HG03097 (cell line): ENCODE data around the gene ZNF503.

Experiments used
- ATAC-seq: cut with Tn5 transposase; IDR thresholded peaks from one replicate; pipeline ENCODE4 v1.9.1; 2021; ENCODE audit not compliant: unreplicated experiment, low FRiP score

Gene ZNF503

DNA sequence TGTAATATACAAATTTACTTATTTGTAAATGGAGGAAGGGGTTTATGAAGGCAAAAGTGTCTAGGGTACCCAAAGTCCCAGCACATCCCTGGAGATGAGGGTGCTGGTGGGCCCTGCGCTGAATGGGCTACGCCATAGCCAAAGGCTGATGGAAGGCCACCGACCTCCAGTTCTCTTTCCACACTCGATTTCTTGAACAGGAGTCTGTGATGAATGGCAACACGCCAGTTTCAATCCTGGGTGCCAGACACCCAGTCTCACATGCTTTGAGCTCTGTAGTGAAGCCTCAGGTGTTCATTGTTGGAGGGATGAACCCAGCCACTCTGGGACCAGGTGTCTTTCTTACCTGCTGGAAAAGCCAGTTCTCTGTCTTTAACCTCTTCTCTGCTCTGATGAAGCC, 30.6 kb upstream of the ZNF503 start:
- ATAC-seq: no peak

- ATAC-seq: no peak
Measured at GRCh38 chr10:75431180-75432111, 29.9 kb upstream of the ZNF503 start, which contains the start of gene LRMDA. LRMDA (plus strand) TSS chr10:75431624.

DNA sequence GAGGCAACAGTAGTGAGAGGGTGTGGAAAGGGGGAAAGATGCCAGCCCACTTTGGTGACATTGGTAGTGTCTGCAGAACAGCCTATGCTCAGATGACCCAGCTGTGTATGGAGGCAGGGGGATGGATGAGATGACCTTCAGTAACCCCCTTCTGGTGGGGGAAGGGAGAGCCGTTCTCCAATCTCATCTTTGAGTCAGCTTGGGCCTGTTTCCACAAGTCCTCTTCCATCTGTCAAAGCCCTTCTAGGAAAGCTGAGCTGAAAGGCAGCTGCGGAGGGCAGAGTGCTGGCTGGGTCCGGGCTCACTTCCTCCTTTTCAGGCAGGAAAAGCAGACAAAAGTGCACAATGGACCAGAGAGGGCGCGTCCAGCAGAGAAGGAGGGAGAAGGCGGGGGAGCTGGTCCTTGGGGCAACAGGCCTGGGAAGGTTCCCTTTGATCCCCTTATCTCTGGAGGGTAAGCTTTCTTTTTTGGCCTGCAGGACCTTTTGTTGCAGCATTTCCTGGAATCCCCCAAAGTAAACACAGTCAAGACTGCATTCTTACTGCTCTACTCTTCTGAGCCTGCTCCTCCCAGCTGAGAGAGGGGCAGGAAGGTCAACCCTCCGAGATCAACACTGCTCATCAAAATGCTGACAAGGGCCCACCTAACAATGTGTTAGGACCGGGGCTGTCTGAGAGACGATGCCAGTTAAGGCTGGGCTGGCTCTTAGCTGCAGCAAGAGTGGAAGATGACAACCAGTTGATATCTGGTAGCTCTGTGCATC, 28.6 kb upstream of the ZNF503 start:
- no peak for ATAC-seq

DNA sequence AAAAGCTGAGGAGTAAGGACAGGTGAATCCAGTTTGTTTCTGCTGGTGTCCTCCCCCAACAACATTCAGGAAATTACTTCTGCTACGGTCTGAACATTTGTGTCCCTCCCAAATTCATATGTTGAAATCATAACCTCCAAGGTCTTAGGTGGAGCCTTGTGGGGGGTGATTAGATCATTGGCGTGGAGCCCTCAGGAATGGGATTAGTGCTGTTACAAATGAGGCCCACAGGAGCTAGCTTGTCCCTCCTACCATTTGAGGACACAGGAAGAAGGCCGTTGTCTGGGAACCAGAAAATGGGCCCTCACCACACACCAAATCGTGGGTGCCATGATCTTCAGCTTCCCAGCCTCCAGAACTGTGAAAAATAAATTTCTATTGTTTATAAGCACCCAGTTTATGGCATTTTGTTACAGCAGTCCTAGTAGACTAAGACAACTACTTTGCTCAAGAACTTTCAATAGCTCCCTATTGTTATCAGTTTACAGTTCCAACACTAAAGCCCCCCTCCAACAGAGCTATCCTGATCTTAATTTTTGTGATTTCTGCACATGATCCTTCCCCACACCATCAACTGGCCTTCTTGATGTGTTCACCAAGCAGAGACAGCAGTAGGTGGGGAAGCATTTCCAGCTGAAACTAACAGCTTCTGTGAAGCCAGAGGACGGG, 27.7 kb upstream of the ZNF503 start:
- ATAC-seq: no peak

DNA sequence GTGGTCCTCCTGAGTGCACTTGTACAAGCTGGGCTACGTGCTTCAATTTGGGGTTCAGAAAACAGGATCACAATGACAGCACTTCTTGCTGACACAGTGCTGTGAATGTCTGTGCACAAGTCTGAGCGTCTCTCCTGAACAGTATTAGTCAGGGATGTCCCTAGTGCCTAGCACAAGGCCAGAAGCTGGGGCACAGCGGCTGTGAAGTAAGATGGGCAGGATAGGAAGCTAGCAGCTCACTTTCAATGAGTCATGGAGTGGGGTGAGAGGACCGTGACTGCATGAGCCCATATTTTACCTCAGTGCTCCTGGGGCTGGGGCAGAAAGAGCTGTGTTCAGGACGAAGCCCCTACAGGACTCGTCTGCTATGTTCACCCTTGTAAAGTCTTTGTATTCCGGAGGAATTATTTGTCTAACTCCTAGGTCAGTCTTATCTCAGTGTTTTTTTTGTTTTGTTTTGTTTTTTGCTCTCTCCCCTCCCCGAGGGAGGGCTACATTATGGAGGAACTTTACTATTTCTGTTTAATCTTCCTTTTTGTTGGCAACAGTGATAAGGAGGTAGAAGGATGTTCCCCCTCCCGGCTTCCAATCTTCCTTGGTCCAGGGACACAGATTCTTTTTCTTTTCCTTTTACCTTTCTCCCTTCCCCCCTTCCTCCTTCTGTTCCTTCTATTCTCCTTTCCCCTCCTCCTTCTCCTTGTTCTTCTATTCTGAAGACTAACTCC, 27.0 kb upstream of the ZNF503 start:
- no peak for ATAC-seq

DNA sequence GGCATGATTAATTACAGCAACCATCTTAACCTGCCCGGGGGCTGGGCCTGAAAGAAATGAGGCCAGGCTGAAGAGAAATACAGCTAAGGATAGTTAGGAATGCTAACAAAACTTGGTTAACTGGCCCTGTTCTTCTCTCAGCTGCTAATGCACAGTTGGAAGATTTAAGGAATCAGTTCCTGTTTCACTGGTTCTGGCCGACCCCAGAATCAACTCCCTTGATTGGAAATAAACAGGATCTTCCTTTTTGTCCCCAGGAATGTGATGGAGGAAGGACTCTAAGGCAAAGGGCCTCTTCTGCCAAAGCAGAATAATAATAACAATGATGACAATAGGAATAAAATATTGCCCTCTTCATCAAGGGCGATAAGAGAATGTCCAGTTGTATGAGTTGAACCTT, 26.4 kb upstream of the ZNF503 start:
- ATAC-seq: no peak

DNA sequence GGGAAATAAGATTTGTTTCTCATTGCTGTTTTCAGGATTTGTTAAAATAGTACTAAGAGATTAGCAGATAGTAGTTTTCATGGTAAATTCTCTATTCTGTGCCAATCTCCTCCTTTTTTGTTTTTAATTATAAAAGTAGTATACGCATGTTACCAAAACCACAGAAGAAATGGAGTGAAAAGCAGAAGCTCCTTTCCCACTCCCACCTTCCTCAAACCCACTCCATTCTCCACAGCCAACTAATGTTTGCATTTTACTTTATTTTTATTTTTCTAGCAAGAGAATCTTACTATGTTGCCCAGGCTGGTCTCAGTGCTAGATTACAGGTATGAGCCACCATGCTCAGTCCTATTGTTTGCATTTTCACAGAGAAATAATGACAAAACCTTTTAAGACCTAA, 25.3 kb upstream of the ZNF503 start:
- no peak for ATAC-seq

- ATAC-seq: no peak
Measured at GRCh38 chr10:75425291-75426079, 23.9 kb upstream of the ZNF503 start.

DNA sequence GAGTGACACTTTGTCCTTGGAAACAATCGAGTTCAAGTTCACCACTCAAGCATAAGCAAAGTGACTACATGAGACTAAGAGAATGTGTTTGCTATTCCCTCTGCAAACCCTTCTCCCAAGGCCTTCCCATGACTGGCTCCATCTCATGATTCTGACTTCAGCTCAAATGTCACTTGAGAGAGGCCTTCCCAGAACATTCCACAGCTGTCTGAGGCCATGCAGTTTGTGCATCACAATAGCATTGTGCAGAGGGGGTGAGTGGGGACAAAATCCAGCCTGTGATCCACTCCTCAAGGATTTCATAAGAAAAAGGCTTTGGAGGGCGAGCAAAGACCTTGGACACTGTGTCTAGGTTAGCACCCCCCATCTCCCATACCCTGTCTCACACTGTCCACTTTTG, 23.0 kb upstream of the ZNF503 start:
- no peak for ATAC-seq

GRCh38 chr10:75422913-75423312, 21.3 kb upstream of the ZNF503 start:
- ATAC-seq: no peak

GRCh38 chr10:75418712-75419111, 17.1 kb upstream of the ZNF503 start:
- no peak for ATAC-seq

DNA sequence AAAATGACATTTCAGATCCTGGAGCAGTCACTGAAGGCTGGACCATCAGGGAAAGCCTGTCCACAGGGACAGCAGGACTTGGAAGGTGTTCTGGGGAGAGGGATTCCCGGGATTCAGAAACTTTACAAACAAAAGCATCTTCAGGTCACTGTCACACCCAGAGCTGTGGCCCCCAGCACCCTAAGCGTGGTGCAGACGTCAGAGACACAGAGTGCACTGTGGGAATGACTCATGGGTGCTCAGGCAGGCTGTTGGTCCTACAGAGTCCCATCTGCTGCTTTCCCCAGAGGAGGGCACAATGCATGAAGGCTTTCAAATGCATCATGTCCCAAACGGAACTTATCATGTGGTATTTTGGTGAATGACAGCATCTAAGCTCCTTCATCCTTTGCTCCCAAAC, 16.7 kb upstream of the ZNF503 start:
- no peak for ATAC-seq

DNA sequence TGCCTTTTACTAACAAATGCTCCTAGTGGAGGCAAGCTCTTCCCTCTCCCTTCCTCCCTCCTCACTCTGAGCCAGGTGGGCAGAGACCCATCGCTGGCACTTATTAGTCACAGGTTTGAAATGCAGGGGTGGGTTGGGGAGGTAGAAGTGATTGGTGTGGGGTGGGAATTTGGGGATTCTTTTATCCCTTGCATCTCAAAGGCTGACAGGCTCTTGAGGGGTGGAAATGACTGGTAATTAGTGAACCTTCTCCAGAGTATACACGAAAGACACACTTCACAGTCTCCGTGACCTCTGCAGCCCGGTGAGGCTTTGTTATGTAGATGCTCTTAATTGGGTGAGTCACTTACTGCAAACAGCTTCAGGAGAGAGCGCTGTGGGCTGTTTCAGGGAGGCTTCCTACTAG, 16.0 kb upstream of the ZNF503 start:
- ATAC-seq: no peak

GRCh38 chr10:75414527-75414926, 13.0 kb upstream of the ZNF503 start:
- ATAC-seq: no peak

GRCh38 chr10:75410132-75411005, 8.8 kb upstream of the ZNF503 start:
- ATAC-seq: no peak

- no peak for ATAC-seq
Measured at GRCh38 chr10:75408911-75409885, 7.6 kb upstream of the ZNF503 start.

DNA sequence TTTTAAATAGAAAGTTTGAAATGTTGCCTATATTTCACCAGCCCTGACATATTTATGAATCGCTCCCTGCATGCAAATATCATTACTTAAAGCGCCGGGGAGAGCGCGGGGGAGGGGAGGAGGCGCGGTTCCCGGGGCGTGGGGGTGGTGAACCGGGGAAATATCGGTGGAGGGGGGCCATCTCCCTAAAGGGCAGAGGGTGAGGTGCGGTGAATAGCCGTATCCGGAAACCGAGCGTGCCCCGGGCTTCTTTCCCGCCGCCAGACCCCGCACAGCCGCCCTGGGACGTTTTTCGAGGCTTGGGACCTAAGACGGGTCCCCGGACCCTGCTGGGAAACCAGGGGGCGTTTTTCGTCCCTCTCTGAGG, 6.9 kb upstream of the ZNF503 start:
- ATAC-seq: no peak
